HEK293T (cell line): Measurements from ENCODE around the gene VPS26C.

Experiments used
- FOXK2 ChIP-seq: fragments of 450-650 bp; IDR thresholded peaks from 2 replicates; pipeline ENCODE4 v1.6.1; 2016; ENCODE audit warnings: mild to moderate bottlenecking
- SP1 ChIP-seq: fragments of 450-650 bp; IDR thresholded peaks from 2 replicates; pipeline ENCODE4 v1.6.1; 2017
- TARDBP ChIP-seq: fragments of 450-650 bp; IDR thresholded peaks from 2 replicates; pipeline ENCODE4 v1.6.1; 2016

DNA sequence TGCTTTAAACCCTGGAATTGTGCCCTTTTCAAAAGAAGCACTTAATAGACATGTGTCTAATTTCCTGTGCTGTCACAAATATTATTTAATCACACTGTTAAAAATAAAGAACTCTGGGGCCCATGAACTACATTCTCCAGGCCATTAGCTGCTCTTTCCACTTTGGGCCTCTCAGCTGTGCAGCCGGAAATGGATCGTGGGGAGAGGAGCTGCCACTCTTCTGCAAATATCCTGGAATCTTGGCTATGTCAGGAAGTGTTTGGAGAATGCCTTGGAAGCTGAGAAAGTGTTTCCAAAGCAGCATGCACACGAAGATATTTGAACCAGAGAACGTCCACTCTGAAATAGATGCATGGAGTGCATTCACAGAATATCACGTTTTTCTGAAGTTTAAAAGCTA, 27.5 kb upstream of the VPS26C start:
- no peak for TF ChIP-seq TARDBP
- TF ChIP-seq FOXK2, result no peak
- TF ChIP-seq SP1, result no peak
